Endothelial cell (in vitro differentiated cells): Measurements from ENCODE around the gene CYTH1. TPM values are rescaled to one million over a fixed set of nuclear protein-coding genes. Genes with fewer than 3 reads are reported as not detected.

ENCODE experiments used
- DNase-seq: peaks from one replicate; pipeline ENCODE4 v3.0.0; 2021; ENCODE audit warnings: low spot score
- H3K27ac Mint-ChIP-seq: one replicate; pipeline ENCODE4 v1.8.0; 2021; ENCODE audit warnings: mixed read lengths, inconsistent platforms; ENCODE audit not compliant: unreplicated experiment
- H3K27me3 Mint-ChIP-seq: one replicate; pipeline ENCODE4 v1.8.0; 2021; ENCODE audit warnings: mild to moderate bottlenecking, moderate library complexity, mixed read lengths, inconsistent platforms; ENCODE audit not compliant: unreplicated experiment
- H3K36me3 Mint-ChIP-seq: one replicate; pipeline ENCODE4 v1.8.0; 2021; ENCODE audit warnings: mild to moderate bottlenecking, low read depth, mixed read lengths, inconsistent platforms; ENCODE audit not compliant: unreplicated experiment
- H3K4me1 Mint-ChIP-seq: one replicate; pipeline ENCODE4 v1.8.0; 2021; ENCODE audit warnings: mild to moderate bottlenecking, mixed read lengths, inconsistent platforms; ENCODE audit not compliant: unreplicated experiment
- H3K4me3 Mint-ChIP-seq: one replicate; pipeline ENCODE4 v1.8.0; 2021; ENCODE audit warnings: mild to moderate bottlenecking, mixed read lengths, inconsistent platforms; ENCODE audit not compliant: unreplicated experiment
- H3K9me3 Mint-ChIP-seq: one replicate; pipeline ENCODE4 v1.8.0; 2021; ENCODE audit warnings: mixed read lengths, inconsistent platforms; ENCODE audit not compliant: unreplicated experiment
- CTCF ChIP-seq: fragments of 200-600 bp; sonication (generic); IDR thresholded peaks from one replicate; pipeline ENCODE4 v1.5.0; 2021; ENCODE audit warnings: antibody characterized with exemption; ENCODE audit not compliant: unreplicated experiment
- total RNA-seq: library from RNA; stranded (reverse); fragmentation: NEBNext Ultra II Directional; extraction: Animal tissue kit (Norgen Biotek cat#: 25700); gene quantifications from one replicate; pipeline ENCODE4 v1.2.1, GENCODE V29; 2021; ENCODE audit not compliant: unreplicated experiment

Gene CYTH1
- total RNA-seq, 1 donor from 2014 or later: 73.3 TPM

GRCh38 chr17:78628547-78629435, 153.3 kb downstream of the CYTH1 start:
- H3K4me1 Mint-ChIP-seq: peaks cover 5% of the 10 kb centered on the region
- peaks cover 5% of the 10 kb centered on the region for H3K27me3 Mint-ChIP-seq

GRCh38 chr17:78624324-78625151, 157.5 kb downstream of the CYTH1 start:
- Mint-ChIP-seq H3K4me3 (no peak overlapping the region), H3K9me3 (no peaks in the 10 kb centered on the region), H3K27me3 (peaks cover 7% of the 10 kb centered on the region), H3K4me1 (peaks cover 3% of the 10 kb centered on the region), H3K27ac (no peak overlapping the region), H3K36me3 (no peaks in the 10 kb centered on the region)
- no peak for TF ChIP-seq CTCF
- DNase-seq: no peak

More at GRCh38 chr17:78628547-78629435, 153.3 kb downstream of the CYTH1 start:
- no peak for DNase-seq
- no peak overlapping the region for H3K4me3 Mint-ChIP-seq
- H3K36me3 Mint-ChIP-seq: no peaks in the 10 kb centered on the region
- no peak overlapping the region for H3K27ac Mint-ChIP-seq
- no peaks in the 10 kb centered on the region for H3K9me3 Mint-ChIP-seq
- no peak for TF ChIP-seq CTCF

Other genes starting within 250 kb of the CYTH1 start
- gene DNAH17, start 204.9 kb downstream of the CYTH1 start, total RNA-seq: 1.0 TPM
- gene USP36, start 58.5 kb upstream of the CYTH1 start, total RNA-seq: 56.7 TPM
- 1.4 TPM for gene CEP295NL, start 120.9 kb upstream of the CYTH1 start, total RNA-seq
- gene TIMP2, start 143.1 kb upstream of the CYTH1 start, total RNA-seq: 41.5 TPM
- gene LGALS3BP, start 197.7 kb upstream of the CYTH1 start, total RNA-seq: 12.6 TPM
- gene CANT1, start 227.5 kb upstream of the CYTH1 start, total RNA-seq: 81.6 TPM
- gene C1QTNF1, start 241.9 kb upstream of the CYTH1 start, total RNA-seq: 0.26 TPM